Right lobe of liver (tissue), 4 donors: Measurements from ENCODE around the gene SH2B2.

ENCODE experiments used
- CTCF ChIP-seq, 4 donors: fragments of 200-600 bp in 3 of 4; fragments of 450-650 bp in 1 of 4; IDR thresholded peaks; one replicate each; pipeline versions ENCODE4 v1.5.1 to v1.8.0; 2016 to 2022; ENCODE audit warnings: antibody characterized with exemption in 4 of 4, mild to moderate bottlenecking in 2 of 4
- POLR2A ChIP-seq: fragments of 450-650 bp; IDR thresholded peaks from one replicate; pipeline ENCODE4 v1.6.1; 2017; ENCODE audit warnings: antibody characterized with exemption, mild to moderate bottlenecking
- donor health status: DM: no; HTN: no; CAD: no.
- donor health status: DM: no; HTN: no; CAD: no.
- donor health status: DM: no; HTN: yes; CAD: no.

GRCh38 chr7:102287111-102287980 is 678 bp downstream of the SH2B2 start:
- TF ChIP-seq CTCF (IDR thresholded peaks at IDR 0.05) (no peak), POLR2A (no peak)
